Activated CD8-positive, alpha-beta T cell treated with anti-CD3 and anti-CD28 coated beads for 36 hours (primary cell): ENCODE measurements around the gene PAEP. TPM values are rescaled to one million over a fixed set of nuclear protein-coding genes. Genes with fewer than 3 reads are reported as not detected.

Experiments used
- ATAC-seq: fragments of 200-7000 bp; cut with Tn5 transposase; one replicate; pipeline ENCODE4 v1.10.0; 2021; ENCODE audit warnings: mild to moderate bottlenecking, moderate library complexity
- CTCF ChIA-PET: fragments of 350-600 bp; sonication (Branson Sonifier 250); formaldehyde crosslinking; loops from one replicate; lab custom pipeline; 2021; ENCODE audit warnings: antibody characterized with exemption; lab: Charles Lee
- POLR2A ChIA-PET: fragments of 350-600 bp; sonication (Branson Sonifier 250); formaldehyde crosslinking; loops from one replicate; lab custom pipeline; 2021; ENCODE audit warnings: antibody characterized with exemption; lab: Charles Lee
- DNase-seq: peaks from one replicate; pipeline ENCODE4 v3.0.0-alpha.2; 2020
- H3K27ac Mint-ChIP-seq: one replicate; pipeline ENCODE4 v1.8.0; 2021; ENCODE audit warnings: mild to moderate bottlenecking, mixed read lengths
- H3K27me3 Mint-ChIP-seq: one replicate; pipeline ENCODE4 v1.8.0; 2021; ENCODE audit warnings: mixed read lengths
- H3K36me3 Mint-ChIP-seq: one replicate; pipeline ENCODE4 v1.8.0; 2021; ENCODE audit warnings: low read depth, mixed read lengths
- H3K4me1 Mint-ChIP-seq: one replicate; pipeline ENCODE4 v1.8.0; 2021; ENCODE audit warnings: low read depth, mixed read lengths
- H3K4me3 Mint-ChIP-seq: one replicate; pipeline ENCODE4 v1.8.0; 2021; ENCODE audit warnings: mild to moderate bottlenecking, moderate library complexity, mixed read lengths
- H3K9me3 Mint-ChIP-seq: one replicate; pipeline ENCODE4 v1.8.0; 2021; ENCODE audit warnings: mixed read lengths
- intact Hi-C: fragments of 100-400 bp; cut with micrococcal nuclease; formaldehyde crosslinking; loops from one replicate; pipeline ENCODE4 v1.10.0; 2022
- total RNA-seq, 2 experiments: library from RNA; stranded (reverse); gene quantifications; one replicate each; pipeline ENCODE4 v1.2.3, GENCODE V29; 2021
- TF ChIP-seq, protein P1 (sequence below): fragments of 200-600 bp; IDR thresholded peaks from one replicate; pipeline ENCODE4 v1.8.0; 2022; ENCODE audit warnings: antibody characterized with exemption, mild to moderate bottlenecking

The PAEP gene
- total RNA-seq, 2 experiments from 2014 or later: not detected

DNA sequence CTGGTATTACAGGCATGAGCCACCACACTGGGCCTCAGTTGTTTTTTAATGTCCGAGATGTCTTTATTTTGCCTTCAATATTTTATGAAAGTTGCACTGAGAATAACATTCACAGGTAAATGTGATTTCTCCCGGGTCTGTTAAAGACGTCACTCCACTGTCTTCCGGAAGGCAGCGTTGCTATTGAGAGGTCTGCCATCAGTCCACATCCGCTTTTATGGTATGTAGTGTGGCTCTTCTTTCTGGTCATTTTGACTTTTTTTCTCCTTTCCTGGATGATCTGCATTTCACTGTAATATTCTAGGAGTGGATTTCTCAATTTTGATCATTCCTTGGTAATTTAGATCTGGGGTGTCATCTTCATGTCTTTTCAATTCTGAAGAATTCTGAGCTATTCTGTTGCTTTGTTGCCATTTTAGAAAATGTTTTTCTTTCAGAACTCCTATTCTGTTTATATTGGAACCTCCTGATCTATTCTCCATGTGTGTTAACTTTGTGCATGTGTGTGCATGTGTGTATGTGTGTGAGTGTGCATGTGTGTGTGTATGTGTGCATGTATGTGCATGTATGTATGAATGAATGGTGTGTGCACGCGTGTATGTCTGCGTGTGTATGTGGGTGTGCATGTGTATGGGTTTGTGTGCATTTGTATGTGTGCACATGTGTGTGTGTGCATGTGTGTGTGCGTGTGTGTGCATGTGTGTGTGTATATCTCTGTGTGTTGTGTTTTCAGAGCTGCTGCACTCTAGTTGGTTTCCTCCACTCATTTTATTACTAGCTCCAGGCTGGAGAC, 42.2 kb upstream of the PAEP start:
- H3K4me1 Mint-ChIP-seq: no peaks in the 10 kb centered on the region
- H3K9me3 Mint-ChIP-seq: no peaks in the 10 kb centered on the region
- intact Hi-C loops: no loop called here
- no peak for ATAC-seq
- no peak overlapping the region for H3K27ac Mint-ChIP-seq
- ChIA-PET POLR2A (no interaction called here), CTCF (no interaction called here)
- no peaks in the 10 kb centered on the region for H3K36me3 Mint-ChIP-seq
- peaks cover 12% of the 10 kb centered on the region for H3K27me3 Mint-ChIP-seq
- DNase-seq: no peak
- TF ChIP-seq, protein P1, sequence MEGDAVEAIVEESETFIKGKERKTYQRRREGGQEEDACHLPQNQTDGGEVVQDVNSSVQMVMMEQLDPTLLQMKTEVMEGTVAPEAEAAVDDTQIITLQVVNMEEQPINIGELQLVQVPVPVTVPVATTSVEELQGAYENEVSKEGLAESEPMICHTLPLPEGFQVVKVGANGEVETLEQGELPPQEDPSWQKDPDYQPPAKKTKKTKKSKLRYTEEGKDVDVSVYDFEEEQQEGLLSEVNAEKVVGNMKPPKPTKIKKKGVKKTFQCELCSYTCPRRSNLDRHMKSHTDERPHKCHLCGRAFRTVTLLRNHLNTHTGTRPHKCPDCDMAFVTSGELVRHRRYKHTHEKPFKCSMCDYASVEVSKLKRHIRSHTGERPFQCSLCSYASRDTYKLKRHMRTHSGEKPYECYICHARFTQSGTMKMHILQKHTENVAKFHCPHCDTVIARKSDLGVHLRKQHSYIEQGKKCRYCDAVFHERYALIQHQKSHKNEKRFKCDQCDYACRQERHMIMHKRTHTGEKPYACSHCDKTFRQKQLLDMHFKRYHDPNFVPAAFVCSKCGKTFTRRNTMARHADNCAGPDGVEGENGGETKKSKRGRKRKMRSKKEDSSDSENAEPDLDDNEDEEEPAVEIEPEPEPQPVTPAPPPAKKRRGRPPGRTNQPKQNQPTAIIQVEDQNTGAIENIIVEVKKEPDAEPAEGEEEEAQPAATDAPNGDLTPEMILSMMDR: no peak
- no peak overlapping the region for H3K4me3 Mint-ChIP-seq

DNA sequence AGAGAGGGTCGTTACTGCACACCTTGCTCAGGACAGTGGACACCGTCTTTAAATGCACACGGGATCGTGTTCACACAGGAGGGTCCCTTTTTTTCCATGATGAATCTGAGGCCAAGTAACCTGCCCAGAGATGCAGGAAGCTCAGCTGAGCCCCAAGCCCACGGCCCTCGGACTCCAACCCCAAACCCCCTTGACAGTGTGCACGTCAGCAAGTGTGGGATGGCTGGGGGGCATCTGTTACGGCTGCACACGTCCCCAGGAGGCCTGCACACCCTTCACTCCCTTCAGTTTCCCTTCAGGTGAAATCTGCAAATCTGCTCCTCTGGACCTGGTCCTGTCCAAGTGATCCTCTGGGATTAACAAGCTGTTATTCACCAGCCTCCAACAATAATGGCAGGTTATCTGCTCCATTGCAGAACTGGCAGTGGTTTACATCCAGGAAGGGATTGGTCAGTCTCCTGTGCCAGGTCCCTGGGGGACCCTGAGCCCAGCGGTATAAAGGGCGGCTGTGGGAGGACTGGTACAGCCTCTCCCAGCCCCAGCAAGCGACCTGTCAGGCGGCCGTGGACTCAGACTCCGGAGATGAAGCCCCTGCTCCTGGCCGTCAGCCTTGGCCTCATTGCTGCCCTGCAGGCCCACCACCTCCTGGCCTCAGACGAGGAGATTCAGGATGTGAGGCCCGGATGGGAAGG, 40.5 kb upstream of the PAEP start, which contains the start of gene LCN1:
TSS of gene LCN1 (plus strand) at position 525 of the 692 bp plus-strand sequence. CDS start at position 583, 58 bp downstream.
- H3K9me3 Mint-ChIP-seq: no peaks in the 10 kb centered on the region
- ATAC-seq: no peak
- H3K27ac Mint-ChIP-seq: no peak within 1 kb of the TSS
- H3K27me3 Mint-ChIP-seq: peaks cover 12% of the 10 kb centered on the region
- H3K36me3 Mint-ChIP-seq: no peaks in the 10 kb centered on the region
- H3K4me1 Mint-ChIP-seq: no peaks in the 10 kb centered on the region
- TF ChIP-seq, protein P1: no peak
- H3K4me3 Mint-ChIP-seq: no peak within 1 kb of the TSS
- ChIA-PET CTCF (no interaction called here), POLR2A (no interaction called here)
- intact Hi-C loops: no loop called here
- DNase-seq: no peak

DNA sequence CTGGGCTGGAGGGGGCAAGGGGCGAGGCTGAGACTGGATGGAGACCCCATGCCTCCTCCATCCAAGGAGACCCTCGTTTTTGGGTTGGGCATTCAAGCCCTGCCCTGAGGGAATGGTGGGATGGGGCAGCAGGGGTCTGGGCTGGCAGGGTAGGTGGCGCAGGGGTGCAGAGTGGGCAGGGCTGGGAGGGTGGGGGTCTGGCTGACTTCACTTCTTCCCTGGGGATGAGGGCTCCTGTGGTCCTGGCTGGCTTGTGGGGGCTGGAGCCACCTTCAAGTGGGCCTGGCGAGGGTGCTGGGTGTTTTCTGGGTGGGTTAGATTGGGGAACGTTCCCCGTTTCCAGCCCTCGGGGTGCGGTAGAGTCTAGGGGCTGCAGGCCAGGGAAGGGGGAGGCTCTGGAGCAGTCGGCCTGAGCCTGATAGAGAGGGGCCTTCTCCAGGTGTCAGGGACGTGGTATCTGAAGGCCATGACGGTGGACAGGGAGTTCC, 39.9 kb upstream of the PAEP start:
- peaks cover 12% of the 10 kb centered on the region for H3K27me3 Mint-ChIP-seq
- no peaks in the 10 kb centered on the region for H3K9me3 Mint-ChIP-seq
- intact Hi-C loops: no loop called here
- POLR2A ChIA-PET: no interaction called here
- CTCF ChIA-PET: no interaction called here
- DNase-seq (no peak), ATAC-seq (no peak)
- H3K4me1 Mint-ChIP-seq: no peaks in the 10 kb centered on the region
- H3K27ac Mint-ChIP-seq: no peak overlapping the region
- no peak overlapping the region for H3K4me3 Mint-ChIP-seq
- no peaks in the 10 kb centered on the region for H3K36me3 Mint-ChIP-seq
- TF ChIP-seq, protein P1: no peak

DNA sequence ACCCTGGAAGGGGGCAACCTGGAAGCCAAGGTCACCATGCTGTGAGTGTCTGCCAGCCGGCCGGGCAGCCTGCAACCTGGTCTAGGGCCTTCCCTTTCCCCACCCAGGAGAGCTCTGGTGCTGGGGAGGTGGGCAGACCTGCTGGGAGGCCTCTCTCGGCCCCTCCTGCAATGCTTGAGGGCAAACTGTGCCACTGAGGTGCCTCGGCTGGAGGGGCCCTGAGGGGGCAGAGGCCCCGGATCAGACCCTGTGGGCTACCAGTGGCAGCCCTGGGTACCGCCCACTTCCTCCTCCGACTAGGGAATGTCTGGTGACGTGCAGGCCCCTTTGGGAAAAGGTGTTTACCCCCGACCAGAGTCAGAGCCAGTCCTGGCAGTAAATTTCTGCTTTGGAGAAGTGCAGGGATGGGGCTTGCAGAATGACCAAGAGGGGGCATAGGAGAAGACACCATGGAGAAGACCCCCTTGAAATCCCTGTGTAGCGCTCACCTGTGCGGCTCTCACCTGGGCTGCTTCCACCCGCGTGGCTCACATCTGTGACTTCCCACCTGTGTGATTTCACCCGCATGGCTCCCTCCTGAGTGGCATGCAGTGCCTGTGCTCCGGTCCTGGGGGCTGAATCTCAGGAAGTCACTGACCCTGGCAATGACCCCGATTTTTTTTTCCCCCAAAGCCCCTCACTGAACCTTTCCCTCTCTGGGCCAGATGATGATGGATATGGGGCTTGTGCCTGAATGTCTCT, 39.2 kb upstream of the PAEP start:
- Mint-ChIP-seq H3K9me3 (no peaks in the 10 kb centered on the region), H3K4me1 (no peaks in the 10 kb centered on the region), H3K27me3 (peaks cover 12% of the 10 kb centered on the region), H3K27ac (no peak overlapping the region), H3K4me3 (no peak overlapping the region), H3K36me3 (no peaks in the 10 kb centered on the region)
- TF ChIP-seq, protein P1: no peak
- intact Hi-C loops: no loop called here
- ChIA-PET CTCF (no interaction called here), POLR2A (no interaction called here)
- DNase-seq (no peak), ATAC-seq (no peak)
